GM19438 (cell line): Measurements from ENCODE around the gene SPDYE2B.
"Not testable (repeated sequence)": the region's sequence is repeated elsewhere in the genome, so short reads cannot be mapped to it uniquely, and the experiment has no call there.

Source experiments
- ATAC-seq: cut with Tn5 transposase; IDR thresholded peaks from one replicate; pipeline ENCODE4 v1.9.1; 2021; ENCODE audit warnings: low read depth; ENCODE audit not compliant: unreplicated experiment

Gene SPDYE2B

DNA sequence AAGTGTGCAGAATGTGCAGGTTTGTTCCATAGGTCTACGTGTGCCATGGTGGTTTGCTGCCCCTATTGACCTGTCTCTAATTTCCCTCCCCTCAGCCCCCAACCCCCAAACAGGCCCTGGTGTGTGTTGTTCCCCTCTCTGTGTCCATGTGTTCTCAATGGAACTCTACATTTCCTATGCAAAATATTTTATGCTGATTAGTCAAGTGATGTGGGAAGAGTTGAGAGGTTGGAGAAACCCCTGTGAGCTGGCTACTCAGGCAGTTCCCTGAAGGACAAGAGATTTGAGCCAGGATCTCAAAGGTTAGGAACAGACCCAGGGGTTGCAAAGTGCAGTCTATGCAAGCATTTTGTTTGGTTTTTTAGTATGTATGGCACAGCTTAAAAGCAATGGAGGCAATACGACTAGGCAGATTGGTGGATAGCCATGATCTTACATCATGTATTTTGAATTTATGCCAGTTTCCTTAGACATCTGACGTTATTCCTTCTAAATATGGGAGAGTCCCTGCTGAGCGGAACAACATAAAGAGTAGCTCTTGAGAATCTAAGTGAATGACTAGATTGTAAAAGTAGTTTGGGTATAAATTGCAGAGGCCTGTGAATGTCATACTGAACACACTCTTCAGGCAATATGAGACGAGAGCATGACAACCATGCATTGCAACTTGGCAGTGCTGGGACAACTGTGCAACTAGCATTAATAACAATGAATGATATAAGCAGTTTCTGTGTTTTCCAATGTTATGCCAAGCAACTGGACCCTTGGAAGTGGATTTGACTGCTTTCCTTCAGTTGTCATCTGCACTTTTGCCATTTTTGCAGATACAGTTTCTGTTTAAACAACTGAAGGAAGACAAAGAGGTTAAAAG is 47.8 kb downstream of the SPDYE2B start:
- not testable (repeated sequence) for ATAC-seq

DNA sequence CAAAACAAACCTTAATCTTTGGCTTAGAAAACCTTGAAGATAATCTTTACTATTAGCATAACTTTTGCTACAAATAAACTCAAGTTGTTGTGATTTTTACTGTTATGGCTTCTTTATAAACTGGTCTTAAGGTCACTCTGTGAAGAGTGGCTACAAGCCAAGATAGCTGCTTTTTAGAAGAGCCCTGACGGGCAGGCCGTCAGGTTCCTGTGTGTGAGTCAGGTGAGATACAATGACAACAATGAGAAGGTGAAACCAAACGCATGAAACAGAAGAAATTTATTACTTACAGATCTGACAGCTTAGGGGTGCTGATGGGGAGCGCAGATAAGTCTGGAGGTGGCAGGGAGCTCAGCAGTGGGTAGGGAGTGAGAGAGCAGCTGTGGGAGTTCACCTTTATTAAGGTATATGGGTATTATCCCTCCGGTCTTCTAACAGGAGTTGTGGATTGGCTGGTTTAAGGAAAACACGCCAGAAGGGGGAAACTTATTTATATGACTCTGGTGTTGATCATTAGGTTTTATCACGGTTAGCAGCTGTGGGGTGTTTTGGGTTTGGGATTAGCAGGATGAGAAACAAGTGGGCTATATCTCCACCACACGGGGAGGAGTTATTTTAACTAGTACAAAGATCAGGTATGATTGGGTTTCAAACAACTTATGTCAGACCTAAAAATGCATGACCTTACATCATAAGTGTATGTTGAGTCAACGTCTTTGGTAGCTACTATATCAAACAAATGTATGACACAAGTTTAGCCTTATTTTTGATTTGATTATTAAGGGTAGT is 49.0 kb downstream of the SPDYE2B start:
- not testable (repeated sequence) for ATAC-seq
